HG03457 (cell line): ENCODE data around the gene ITGB5.

Experiments
- ATAC-seq: cut with Tn5 transposase; IDR thresholded peaks from one replicate; pipeline ENCODE4 v1.9.1; 2021; ENCODE audit warnings: moderate number of reproducible peaks; ENCODE audit not compliant: unreplicated experiment

ITGB5 gene

GRCh38 chr3:124774327-124774718, 112.8 kb downstream of the ITGB5 start:
- no peak for ATAC-seq

GRCh38 chr3:124773351-124774326, 113.5 kb downstream of the ITGB5 start:
- ATAC-seq = no peak

GRCh38 chr3:124772081-124772831, 114.9 kb downstream of the ITGB5 start:
- ATAC-seq = no peak

GRCh38 chr3:124771083-124771445, 116.1 kb downstream of the ITGB5 start:
- ATAC-seq = no peak

- no peak for ATAC-seq
Observed at GRCh38 chr3:124770336-124771082, 116.7 kb downstream of the ITGB5 start.

GRCh38 chr3:124769462-124769861, 117.7 kb downstream of the ITGB5 start:
- ATAC-seq = no peak

GRCh38 chr3:124768812-124769211, 118.4 kb downstream of the ITGB5 start:
- no peak for ATAC-seq

GRCh38 chr3:124767691-124768090, 119.5 kb downstream of the ITGB5 start:
- no peak for ATAC-seq

GRCh38 chr3:124767264-124767663, 119.9 kb downstream of the ITGB5 start:
- ATAC-seq = no peak

GRCh38 chr3:124766113-124767095, 120.8 kb downstream of the ITGB5 start:
- ATAC-seq = no peak

- ATAC-seq = no peak
Observed at GRCh38 chr3:124765197-124765840, 121.8 kb downstream of the ITGB5 start.

GRCh38 chr3:124764746-124765145, 122.4 kb downstream of the ITGB5 start:
- no peak for ATAC-seq

- ATAC-seq = no peak
Observed at GRCh38 chr3:124763644-124764358, 123.4 kb downstream of the ITGB5 start.

- no peak for ATAC-seq
Observed at GRCh38 chr3:124763206-124763605, 124.0 kb downstream of the ITGB5 start.

- ATAC-seq = no peak
Observed at GRCh38 chr3:124762661-124763011, 124.5 kb downstream of the ITGB5 start.

- no peak for ATAC-seq
Observed at GRCh38 chr3:124761935-124762660, 125.1 kb downstream of the ITGB5 start.

- ATAC-seq = no peak
Observed at GRCh38 chr3:124761250-124761796, 125.8 kb downstream of the ITGB5 start.

- ATAC-seq = no peak
Observed at GRCh38 chr3:124760601-124761000, 126.6 kb downstream of the ITGB5 start.
